Subcutaneous abdominal adipose tissue (tissue), 5 donors: Measurements from ENCODE around the gene PKHD1.
"Not testable (repeated sequence)": the region's sequence is repeated elsewhere in the genome, so short reads cannot be mapped to it uniquely, and the experiment has no call there.

Experiments used
- H3K27ac ChIP-seq: one replicate; pipeline ENCODE4 v1.7.0; 2013; ENCODE audit warnings: low read depth, mild to moderate bottlenecking, inconsistent platforms, low read length, moderate library complexity
- H3K27me3 ChIP-seq, 5 donors: one replicate each; pipeline ENCODE4 v1.7.0; 2013; ENCODE audit warnings: low read length in 5 of 5, inconsistent platforms in 1 of 5; ENCODE audit not compliant: control insufficient read depth in 5 of 5, insufficient read depth in 4 of 5
- H3K36me3 ChIP-seq, 5 donors: one replicate each; pipeline ENCODE4 v1.7.0; 2013; ENCODE audit warnings: low read length in 5 of 5; ENCODE audit not compliant: control insufficient read depth in 5 of 5, insufficient read depth in 5 of 5
- H3K4me1 ChIP-seq, 5 donors: one replicate each; pipeline ENCODE4 v1.7.0; 2013; ENCODE audit warnings: low read length in 5 of 5, mild to moderate bottlenecking in 3 of 5, moderate library complexity in 1 of 5; ENCODE audit not compliant: control insufficient read depth in 5 of 5, insufficient read depth in 5 of 5
- H3K4me3 ChIP-seq, 5 donors: one replicate each; pipeline ENCODE4 v1.7.0; 2013; ENCODE audit warnings: low read length in 5 of 5, low read depth in 1 of 5
- H3K9ac ChIP-seq, 5 donors: one replicate each; pipeline ENCODE4 v1.7.0; 2013; ENCODE audit warnings: low read length in 5 of 5, mild to moderate bottlenecking in 4 of 5, moderate library complexity in 3 of 5
- H3K9me3 ChIP-seq, 5 donors: one replicate each; pipeline ENCODE4 v1.7.0; 2013; ENCODE audit warnings: low read length in 5 of 5; ENCODE audit not compliant: control insufficient read depth in 5 of 5
- donor health status: healthy.
- donor health status: healthy.
- donor health status: healthy.
- donor health status: healthy.
- donor health status: healthy.

The PKHD1 gene

DNA sequence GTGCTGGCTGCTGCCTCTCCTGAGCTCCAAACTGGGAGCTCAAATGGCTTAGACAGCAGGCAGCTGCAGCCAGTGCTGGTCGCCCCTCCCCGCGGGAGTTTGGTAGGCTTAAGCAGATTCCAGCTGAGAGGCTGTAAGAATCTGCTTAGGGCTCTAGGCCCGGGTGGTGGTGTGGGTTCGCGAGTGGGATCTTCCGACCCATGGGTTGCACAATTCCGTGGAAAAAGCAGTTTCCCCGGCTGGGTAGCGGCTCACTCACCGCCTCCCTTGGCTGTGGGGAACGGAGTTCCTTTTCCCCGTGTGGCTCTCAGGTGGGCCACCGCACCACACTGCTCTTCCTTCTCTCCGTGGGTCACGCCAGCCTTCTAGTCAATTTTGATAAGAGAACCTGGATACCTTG, 232.5 kb downstream of the PKHD1 start:
- Histone ChIP-seq H3K9me3 (no peaks in the 10 kb centered on the region), H3K4me3 (no peak overlapping the region), H3K4me1 (no peaks in the 10 kb centered on the region), H3K9ac (no peak overlapping the region), H3K27me3 (no peaks in the 10 kb centered on the region), H3K36me3 (no peaks in the 10 kb centered on the region), H3K27ac (no peak overlapping the region)

DNA sequence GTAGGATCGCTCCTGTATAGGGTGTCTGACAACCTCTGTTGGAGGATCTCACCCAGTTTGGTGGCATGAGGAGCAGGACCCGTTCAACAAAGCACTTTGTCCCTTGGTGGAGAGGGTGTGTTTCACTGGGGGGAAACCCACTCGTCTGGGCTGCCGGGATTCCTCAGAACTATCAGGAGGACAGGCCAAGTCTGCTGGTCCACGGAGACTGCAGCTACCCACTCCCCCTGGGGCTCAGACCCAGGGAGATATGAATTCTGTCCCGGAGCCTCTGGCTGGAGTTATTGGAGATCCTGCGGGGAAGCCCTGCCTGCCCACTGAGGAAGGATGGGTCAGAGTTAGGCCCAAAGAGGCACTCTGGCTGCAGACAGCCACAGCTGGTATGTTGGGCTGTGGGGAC, 233.1 kb downstream of the PKHD1 start:
- H3K27ac ChIP-seq: no peak overlapping the region

DNA sequence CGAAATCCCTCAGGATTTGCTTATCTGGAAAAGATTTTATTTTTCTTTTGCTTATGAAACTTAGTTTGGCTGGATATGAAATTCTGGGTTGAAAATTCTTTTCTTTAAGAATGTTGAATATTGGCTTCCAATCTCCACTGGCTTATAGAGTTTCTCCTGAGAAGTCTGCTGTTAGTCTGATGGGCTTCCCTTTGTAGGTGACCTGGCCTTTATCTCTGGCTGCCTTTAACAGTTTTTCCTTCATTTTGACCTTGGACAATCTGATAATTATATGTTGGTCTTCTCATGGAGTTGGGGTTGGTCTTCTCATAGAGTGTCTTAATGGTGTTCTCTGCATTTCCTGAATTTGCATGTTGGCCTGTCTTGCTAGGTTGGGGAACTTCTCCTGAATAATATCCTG, 234.3 kb downstream of the PKHD1 start:
- H3K36me3 ChIP-seq: not testable (repeated sequence)

More for the DNA sequence above, 233.1 kb downstream of the PKHD1 start:
- no peak overlapping the region for H3K9ac ChIP-seq
- H3K27me3 ChIP-seq: no peaks in the 10 kb centered on the region
- no peaks in the 10 kb centered on the region for H3K36me3 ChIP-seq
- H3K9me3 ChIP-seq: no peaks in the 10 kb centered on the region
- no peaks in the 10 kb centered on the region for H3K4me1 ChIP-seq
- no peak overlapping the region for H3K4me3 ChIP-seq

DNA sequence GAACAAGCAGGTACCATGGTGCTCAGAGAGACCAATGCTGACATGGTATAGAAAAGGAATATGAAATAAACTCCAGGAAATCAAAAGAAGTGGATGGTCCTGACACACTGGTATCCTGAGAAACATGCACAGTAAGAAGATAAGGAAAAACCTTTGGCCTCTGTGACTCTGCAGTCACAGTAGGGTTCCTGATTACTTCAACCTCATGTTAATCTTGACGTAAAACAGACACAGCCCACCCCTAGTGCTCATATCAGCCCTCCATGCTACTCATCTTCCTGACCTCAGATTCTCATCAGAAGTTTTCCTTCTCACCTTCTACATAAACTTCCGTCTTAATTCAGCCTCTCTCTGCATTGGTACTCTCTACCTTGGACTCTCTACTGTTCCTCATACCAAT, 240.9 kb downstream of the PKHD1 start:
- no peaks in the 10 kb centered on the region for H3K9me3 ChIP-seq
- H3K4me1 ChIP-seq: no peaks in the 10 kb centered on the region
- H3K27ac ChIP-seq: no peak overlapping the region
- H3K36me3 ChIP-seq: no peaks in the 10 kb centered on the region
- H3K4me3 ChIP-seq: no peak overlapping the region
- no peak overlapping the region for H3K9ac ChIP-seq
- H3K27me3 ChIP-seq: no peaks in the 10 kb centered on the region

More for the DNA sequence above, 234.3 kb downstream of the PKHD1 start:
- not testable (repeated sequence) for H3K9me3 ChIP-seq, H3K27me3 ChIP-seq, H3K27ac ChIP-seq, H3K9ac ChIP-seq, H3K4me1 ChIP-seq, H3K4me3 ChIP-seq

DNA sequence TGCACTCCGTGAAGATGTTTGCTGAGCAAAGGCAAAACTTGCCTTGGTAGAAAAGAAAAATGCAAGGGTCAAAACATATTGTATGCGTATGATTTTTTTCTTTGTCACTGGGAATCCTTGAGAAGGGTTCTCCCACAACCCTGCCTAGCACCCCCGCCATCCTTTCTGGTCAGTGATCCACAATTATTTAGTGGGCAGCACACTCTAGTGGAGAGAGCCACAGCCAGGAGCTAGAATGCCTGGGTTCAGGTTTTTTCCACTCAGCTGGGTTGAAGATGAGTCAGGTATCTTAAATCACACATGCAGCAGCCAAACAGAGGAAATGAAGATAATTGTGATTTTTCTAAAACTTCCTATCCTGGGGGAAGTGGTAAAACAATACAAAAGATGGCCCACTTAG, 243.1 kb downstream of the PKHD1 start:
- Histone ChIP-seq H3K27me3 (no peaks in the 10 kb centered on the region), H3K27ac (no peak overlapping the region), H3K9ac (no peak overlapping the region), H3K4me3 (no peak overlapping the region), H3K4me1 (no peaks in the 10 kb centered on the region), H3K36me3 (no peaks in the 10 kb centered on the region), H3K9me3 (no peaks in the 10 kb centered on the region)

DNA sequence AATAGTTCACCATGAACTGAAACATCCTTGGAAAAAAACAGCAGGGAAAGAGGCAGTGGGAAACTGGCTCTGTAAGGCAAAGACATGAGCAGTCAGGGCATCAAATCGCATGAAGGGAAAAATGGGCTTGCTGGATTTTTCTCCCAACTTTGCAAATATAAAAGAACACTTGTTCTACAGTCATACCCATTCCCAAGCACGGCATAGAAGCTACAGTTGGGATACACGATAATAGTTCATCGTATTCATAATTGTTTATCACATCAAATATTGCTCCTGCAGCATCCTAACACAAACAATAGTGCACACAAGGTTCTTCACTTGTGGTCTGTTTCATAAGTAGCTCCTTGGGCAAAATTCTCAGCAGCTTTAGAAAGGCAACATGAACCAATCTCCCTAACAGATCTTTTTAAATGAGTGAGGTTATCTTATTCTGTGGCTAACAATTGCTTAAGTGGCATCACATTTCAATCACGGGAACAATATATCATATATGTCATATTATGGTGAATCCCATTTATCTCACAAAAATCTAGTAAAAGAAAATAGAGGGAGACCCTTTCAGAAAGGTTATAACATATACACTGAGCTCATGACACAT, 243.9 kb downstream of the PKHD1 start:
- Histone ChIP-seq H3K36me3 (no peaks in the 10 kb centered on the region), H3K9me3 (no peaks in the 10 kb centered on the region), H3K4me1 (no peaks in the 10 kb centered on the region), H3K4me3 (no peak overlapping the region), H3K27ac (no peak overlapping the region), H3K27me3 (no peaks in the 10 kb centered on the region), H3K9ac (no peak overlapping the region)

DNA sequence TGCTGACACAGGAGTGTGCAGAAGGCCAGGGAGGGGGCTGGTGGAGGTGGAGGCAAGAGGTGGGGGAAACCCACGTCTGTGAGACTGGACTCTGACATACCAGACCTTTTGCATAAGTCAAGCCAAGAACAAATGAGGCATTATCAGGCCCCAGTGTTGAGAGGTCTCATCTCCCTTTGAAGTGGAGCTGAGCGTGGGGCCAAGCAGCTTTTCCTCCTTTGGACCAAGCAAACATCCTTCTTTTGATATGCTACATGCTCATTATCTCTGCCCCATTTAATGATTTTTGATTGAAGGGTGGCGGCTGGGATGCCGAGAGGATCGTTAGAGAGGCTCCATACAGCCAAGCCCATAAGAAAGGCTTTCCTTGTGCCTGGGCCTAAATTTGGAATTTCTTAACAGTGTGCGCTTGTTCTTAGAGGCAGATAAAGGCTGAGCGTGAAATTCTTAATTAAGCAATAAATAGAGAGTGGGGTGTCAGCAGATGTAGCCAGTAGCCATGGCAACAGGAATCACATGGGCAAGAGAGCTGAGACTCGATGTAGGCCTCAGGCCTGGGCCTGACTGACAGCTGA, 244.5 kb downstream of the PKHD1 start:
- Histone ChIP-seq H3K27me3 (no peaks in the 10 kb centered on the region), H3K27ac (no peak overlapping the region), H3K9me3 (no peaks in the 10 kb centered on the region), H3K9ac (no peak overlapping the region), H3K4me3 (no peak overlapping the region), H3K36me3 (no peaks in the 10 kb centered on the region), H3K4me1 (no peaks in the 10 kb centered on the region)

- H3K4me3 ChIP-seq: no peak overlapping the region
- no peaks in the 10 kb centered on the region for H3K36me3 ChIP-seq
- no peaks in the 10 kb centered on the region for H3K27me3 ChIP-seq
- H3K4me1 ChIP-seq: no peaks in the 10 kb centered on the region
- H3K9me3 ChIP-seq: no peaks in the 10 kb centered on the region
- H3K9ac ChIP-seq: no peak overlapping the region
- no peak overlapping the region for H3K27ac ChIP-seq
These were observed 245.2 kb downstream of the PKHD1 start for GRCh38 chr6:51842061-51842803.

GRCh38 chr6:51841626-51842025, 245.8 kb downstream of the PKHD1 start:
- H3K9ac ChIP-seq: no peak overlapping the region

DNA sequence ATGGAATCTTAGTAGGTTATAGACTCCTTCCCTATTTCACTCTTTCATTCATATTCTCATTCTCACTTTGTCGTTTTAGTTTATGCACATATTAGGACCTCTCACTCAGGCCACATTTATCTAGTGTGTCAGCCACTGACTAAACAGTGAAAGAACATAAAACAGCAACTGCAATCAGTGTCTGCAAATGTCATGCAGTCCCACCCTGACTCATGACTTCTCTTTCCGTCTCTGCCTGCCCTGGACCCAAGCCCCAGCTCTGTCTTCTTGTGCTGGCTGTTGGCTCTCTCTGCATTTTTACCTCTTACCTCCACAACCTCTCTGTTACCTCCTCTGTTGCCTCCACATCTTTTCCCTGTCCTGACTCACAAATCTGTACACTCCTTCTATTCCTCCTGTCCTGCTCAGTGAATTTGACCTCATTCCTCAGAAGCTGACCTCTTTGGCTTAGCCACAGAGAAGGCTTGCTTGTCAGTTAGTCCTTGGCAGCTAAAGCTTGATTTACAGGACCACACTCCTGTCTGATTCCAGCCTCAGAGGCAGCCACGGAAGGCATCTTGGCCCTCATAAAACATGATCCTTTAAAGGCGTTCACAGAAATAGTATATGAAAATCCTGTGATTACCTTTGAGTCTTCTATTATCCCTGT, 247.6 kb downstream of the PKHD1 start:
- no peaks in the 10 kb centered on the region for H3K36me3 ChIP-seq
- H3K9ac ChIP-seq: no peak overlapping the region
- H3K4me3 ChIP-seq: no peak overlapping the region
- H3K9me3 ChIP-seq: no peaks in the 10 kb centered on the region
- H3K27me3 ChIP-seq: no peaks in the 10 kb centered on the region
- H3K4me1 ChIP-seq: no peaks in the 10 kb centered on the region
- H3K27ac ChIP-seq: no peak overlapping the region

More at GRCh38 chr6:51841626-51842025, 245.8 kb downstream of the PKHD1 start:
- Histone ChIP-seq H3K9me3 (no peaks in the 10 kb centered on the region), H3K27ac (no peak overlapping the region), H3K4me1 (no peaks in the 10 kb centered on the region), H3K4me3 (no peak overlapping the region), H3K27me3 (no peaks in the 10 kb centered on the region), H3K36me3 (no peaks in the 10 kb centered on the region)
